Body of pancreas (tissue), 4 donors: Measurements from ENCODE around the gene RPH3AL.

ENCODE experiments used
- CTCF ChIP-seq, 7 experiments: fragments of 450-650 bp in 4 of 7; fragments of 200-600 bp in 3 of 7; sonication (generic) in 3 of 7; IDR thresholded peaks; one replicate each; pipeline ENCODE4 v1.5.1; 2016 to 2019; ENCODE audit warnings: antibody characterized with exemption in 7 of 7
- POLR2A ChIP-seq, 3 donors: fragments of 450-650 bp; IDR thresholded peaks; one replicate each; pipeline ENCODE4 v1.6.1; 2016; ENCODE audit warnings: antibody characterized with exemption in 3 of 3, mild to moderate bottlenecking in 2 of 3

GRCh38 chr17:177155-177554 lies 175.5 kb downstream of the RPH3AL start:
- no peak for TF ChIP-seq CTCF (IDR thresholded peaks at IDR 0.05)
- no peak for TF ChIP-seq POLR2A (IDR thresholded peaks at IDR 0.05)
